Adrenal gland (tissue), 5 donors: ENCODE data around the gene PLXNA4.

Source experiments
- POLR2A ChIP-seq, 2 donors: fragments of 450-650 bp; IDR thresholded peaks; one replicate each; pipeline ENCODE4 v1.6.1; 2017; ENCODE audit warnings: antibody characterized with exemption in 2 of 2, mild to moderate bottlenecking in 2 of 2, moderate library complexity in 1 of 2
- TF ChIP-seq, protein P1 (sequence below), 6 experiments: fragments of 450-650 bp in 4 of 6; fragments of 200-600 bp in 2 of 6; sonication (generic) in 1 of 6; IDR thresholded peaks; 1 replicate in 5 of 6; 2 replicates in 1 of 6; pipeline versions ENCODE4 v1.5.1 to v1.8.0; 2016 to 2021; ENCODE audit warnings: antibody characterized with exemption in 6 of 6, mild to moderate bottlenecking in 2 of 6, moderate library complexity in 1 of 6
- donor health status: DM: no; HTN: no; CAD: no.

DNA sequence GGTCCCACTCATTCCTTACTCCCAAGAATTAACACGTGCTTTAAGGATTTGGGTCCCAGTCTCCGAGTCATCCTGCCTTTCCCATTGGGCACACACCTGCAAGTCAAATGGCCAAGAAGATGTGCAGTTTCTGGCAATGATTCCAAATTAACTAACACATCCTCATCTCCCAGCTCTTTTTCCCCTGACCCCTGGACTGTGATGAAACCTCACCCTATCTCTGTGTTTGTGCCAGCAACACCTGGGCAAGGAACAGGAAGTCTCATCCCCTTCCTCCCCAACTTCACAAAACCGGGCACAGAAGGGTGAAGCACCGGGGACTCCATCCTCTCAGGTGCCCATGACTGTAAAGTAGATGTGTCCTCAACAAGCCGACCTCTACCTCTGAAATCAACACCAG, 54.8 kb downstream of the PLXNA4 start:
- TF ChIP-seq, protein P1, sequence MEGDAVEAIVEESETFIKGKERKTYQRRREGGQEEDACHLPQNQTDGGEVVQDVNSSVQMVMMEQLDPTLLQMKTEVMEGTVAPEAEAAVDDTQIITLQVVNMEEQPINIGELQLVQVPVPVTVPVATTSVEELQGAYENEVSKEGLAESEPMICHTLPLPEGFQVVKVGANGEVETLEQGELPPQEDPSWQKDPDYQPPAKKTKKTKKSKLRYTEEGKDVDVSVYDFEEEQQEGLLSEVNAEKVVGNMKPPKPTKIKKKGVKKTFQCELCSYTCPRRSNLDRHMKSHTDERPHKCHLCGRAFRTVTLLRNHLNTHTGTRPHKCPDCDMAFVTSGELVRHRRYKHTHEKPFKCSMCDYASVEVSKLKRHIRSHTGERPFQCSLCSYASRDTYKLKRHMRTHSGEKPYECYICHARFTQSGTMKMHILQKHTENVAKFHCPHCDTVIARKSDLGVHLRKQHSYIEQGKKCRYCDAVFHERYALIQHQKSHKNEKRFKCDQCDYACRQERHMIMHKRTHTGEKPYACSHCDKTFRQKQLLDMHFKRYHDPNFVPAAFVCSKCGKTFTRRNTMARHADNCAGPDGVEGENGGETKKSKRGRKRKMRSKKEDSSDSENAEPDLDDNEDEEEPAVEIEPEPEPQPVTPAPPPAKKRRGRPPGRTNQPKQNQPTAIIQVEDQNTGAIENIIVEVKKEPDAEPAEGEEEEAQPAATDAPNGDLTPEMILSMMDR (IDR thresholded peaks at IDR 0.05), result no peak
- TF ChIP-seq POLR2A (IDR thresholded peaks at IDR 0.05), result no peak
